Skeletal muscle satellite cell (primary cell): ENCODE results near the gene KRT79. TPM values are rescaled to one million over a fixed set of nuclear protein-coding genes. Genes with fewer than 3 reads are reported as not detected.

Experiments
- H3K27me3 ChIP-seq: 2 replicates; pipeline ENCODE4 v1.7.0; 2013; ENCODE audit warnings: low read length; ENCODE audit not compliant: control insufficient read depth, insufficient read depth
- H3K36me3 ChIP-seq: 2 replicates; pipeline ENCODE4 v1.7.0; 2013; ENCODE audit warnings: mild to moderate bottlenecking, control low read depth, low read length; ENCODE audit not compliant: insufficient read depth
- H3K4me1 ChIP-seq: 2 replicates; pipeline ENCODE4 v1.7.0; 2013; ENCODE audit warnings: low read length; ENCODE audit not compliant: control insufficient read depth, insufficient read depth
- H3K4me2 ChIP-seq: 2 replicates; pipeline ENCODE4 v1.7.0; 2013; ENCODE audit warnings: mild to moderate bottlenecking, low read length
- H3K4me3 ChIP-seq: 2 replicates; pipeline ENCODE4 v1.7.0; 2013; ENCODE audit warnings: low read length
- H3K9ac ChIP-seq: 2 replicates; pipeline ENCODE4 v1.7.0; 2013; ENCODE audit warnings: mild to moderate bottlenecking, low read depth, low read length, moderate library complexity
- H3K9me3 ChIP-seq: replicated peaks from 2 replicates; pipeline ENCODE4 v1.7.0; 2013; ENCODE audit warnings: mild to moderate bottlenecking, control low read depth, low read length
- small RNA-seq: library from RNA; depleted of rRNA; stranded (forward); fragments of <200 nt; gene quantifications from one replicate; pipeline ENCODE3, GENCODE V24; 2012

KRT79 gene

GRCh38 chr12:52776913-52777395, 57.2 kb downstream of the KRT79 start, which contains the start of gene KRT76:
Gene KRT76 (minus strand): TSS chr12:52777345. CDS start chr12:52777291, 54 bp downstream.
- Histone ChIP-seq H3K4me3 (no peak within 1 kb of the TSS), H3K9me3 (no peaks in the 10 kb centered on the region), H3K36me3 (no peaks in the 10 kb centered on the region), H3K9ac (no peak within 1 kb of the TSS), H3K27me3 (peaks cover 86% of the 10 kb centered on the region), H3K4me1 (no peaks in the 10 kb centered on the region), H3K4me2 (no peak within 1 kb of the TSS)

- H3K4me3 ChIP-seq, result no peak overlapping the region
- no peak overlapping the region for H3K9ac ChIP-seq
- H3K36me3 ChIP-seq, result no peaks in the 10 kb centered on the region
- no peak overlapping the region for H3K4me2 ChIP-seq
- H3K9me3 ChIP-seq, result no peaks in the 10 kb centered on the region
- peaks cover 86% of the 10 kb centered on the region for H3K27me3 ChIP-seq
- no peaks in the 10 kb centered on the region for H3K4me1 ChIP-seq
Measured at GRCh38 chr12:52776435-52776834, 57.7 kb downstream of the KRT79 start.

GRCh38 chr12:52774629-52775250, 59.4 kb downstream of the KRT79 start:
- Histone ChIP-seq H3K36me3 (no peaks in the 10 kb centered on the region), H3K9me3 (no peaks in the 10 kb centered on the region), H3K4me1 (no peaks in the 10 kb centered on the region), H3K4me2 (no peak overlapping the region), H3K4me3 (no peak overlapping the region), H3K9ac (no peak overlapping the region), H3K27me3 (peaks cover 77% of the 10 kb centered on the region)

- H3K4me1 ChIP-seq, result no peaks in the 10 kb centered on the region
- H3K4me2 ChIP-seq, result no peak overlapping the region
- no peaks in the 10 kb centered on the region for H3K9me3 ChIP-seq
- no peaks in the 10 kb centered on the region for H3K36me3 ChIP-seq
- H3K27me3 ChIP-seq, result peaks cover 68% of the 10 kb centered on the region
- H3K9ac ChIP-seq, result no peak overlapping the region
- H3K4me3 ChIP-seq, result no peak overlapping the region
Measured at GRCh38 chr12:52772772-52773171, 61.3 kb downstream of the KRT79 start.

GRCh38 chr12:52772188-52772587, 61.9 kb downstream of the KRT79 start:
- no peak overlapping the region for H3K4me3 ChIP-seq
- no peaks in the 10 kb centered on the region for H3K4me1 ChIP-seq
- peaks cover 67% of the 10 kb centered on the region for H3K27me3 ChIP-seq
- H3K36me3 ChIP-seq, result no peaks in the 10 kb centered on the region
- no peak overlapping the region for H3K9ac ChIP-seq
- H3K4me2 ChIP-seq, result no peak overlapping the region
- no peaks in the 10 kb centered on the region for H3K9me3 ChIP-seq

- Histone ChIP-seq H3K36me3 (no peaks in the 10 kb centered on the region), H3K4me3 (no peak overlapping the region), H3K9me3 (no peaks in the 10 kb centered on the region), H3K9ac (no peak overlapping the region), H3K4me2 (no peak overlapping the region), H3K4me1 (no peaks in the 10 kb centered on the region), H3K27me3 (peaks cover 71% of the 10 kb centered on the region)
Measured at GRCh38 chr12:52771505-52771904, 62.6 kb downstream of the KRT79 start.

Small RNAs within 50 kb of the gene (small RNA-seq; reads per million reads assigned to genes)
- not detected for gene AC107016.2
